ENCODE measurements around the gene ENOX1. TPM values are rescaled to one million over a fixed set of nuclear protein-coding genes. Genes with fewer than 3 reads are reported as not detected.

Gene ENOX1
- polyA plus RNA-seq, 3 donors = 0.04 TPM; not detected in 2

DNA sequence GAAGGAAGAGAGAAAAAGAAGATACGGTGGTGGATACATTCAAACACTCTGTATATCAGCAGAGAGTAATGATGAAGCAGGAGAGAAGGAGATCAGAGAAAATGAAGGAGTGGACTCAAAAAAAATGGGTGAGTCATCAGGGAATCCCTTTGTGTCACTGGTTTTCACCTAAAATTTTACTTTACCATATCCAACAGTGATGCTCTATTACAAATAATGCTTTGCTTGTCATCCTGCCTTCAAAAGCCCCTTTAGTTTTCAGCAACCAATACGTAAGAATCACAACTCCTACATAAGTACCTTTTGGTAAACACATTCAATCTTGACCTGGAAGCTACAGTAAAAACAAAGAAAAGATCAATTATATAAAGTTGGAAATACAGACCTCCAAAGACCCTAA lies 88.8 kb downstream of the ENOX1 start:
- Mint-ChIP-seq H3K9me3 (peaks cover 0 to 3% (median 0%) of the 10 kb centered on the region in 7 donors), H3K27me3 (ENCODE audit: low read depth in 3 of 3) (peaks cover 0 to 1% (median 0%) of the 10 kb centered on the region in 3 donors), H3K4me3 (no peak overlapping the region), H3K36me3 (no peaks in the 10 kb centered on the region), H3K4me1 (no peaks in the 10 kb centered on the region), H3K27ac (no peak overlapping the region)
- Histone ChIP-seq H3K27me3 (ENCODE audit: control insufficient read depth in 2 of 2, insufficient read depth in 2 of 2, low read length in 2 of 2) (no peaks in the 10 kb centered on the region), H3K4me3 (replicated peaks in 1 of 3; ENCODE audit: low read depth in 2 of 3, low read length in 3 of 3) (no peak overlapping the region), H3K27ac (ENCODE audit: low read depth in 1 of 2, low read length in 2 of 2) (no peak overlapping the region), H3K79me2 (ENCODE audit: insufficient read depth, low read length) (no peaks in the 10 kb centered on the region), H3K4me2 (replicated peaks; ENCODE audit: extremely low read depth, low read length, poor library complexity, severe bottlenecking) (no peak overlapping the region), H4K20me1 (ENCODE audit: insufficient read depth, low read length) (no peaks in the 10 kb centered on the region), H3K36me3 (replicated peaks in 1 of 2; ENCODE audit: control insufficient read depth in 1 of 2, insufficient read depth in 2 of 2, low read length in 2 of 2) (no peaks in the 10 kb centered on the region), H3K4me1 (ENCODE audit: control insufficient read depth in 1 of 2, insufficient read depth in 2 of 2, low read length in 2 of 2) (no peaks in the 10 kb centered on the region), H2AFZ (ENCODE audit: insufficient read depth, low read depth, low read length, poor library complexity, severe bottlenecking) (no peak overlapping the region), H3K9me3 (replicated peaks in 1 of 2; ENCODE audit: control insufficient read depth in 1 of 2, insufficient read depth in 1 of 2, low read length in 2 of 2) (no peaks in the 10 kb centered on the region), H3K9ac (ENCODE audit: insufficient read depth, low read length, poor library complexity, severe bottlenecking) (no peak overlapping the region)
- no CpG with 5 or more reads among the region's 2 CpGs for WGBS (ENCODE audit: insufficient coverage)
- TF ChIP-seq, protein P1, sequence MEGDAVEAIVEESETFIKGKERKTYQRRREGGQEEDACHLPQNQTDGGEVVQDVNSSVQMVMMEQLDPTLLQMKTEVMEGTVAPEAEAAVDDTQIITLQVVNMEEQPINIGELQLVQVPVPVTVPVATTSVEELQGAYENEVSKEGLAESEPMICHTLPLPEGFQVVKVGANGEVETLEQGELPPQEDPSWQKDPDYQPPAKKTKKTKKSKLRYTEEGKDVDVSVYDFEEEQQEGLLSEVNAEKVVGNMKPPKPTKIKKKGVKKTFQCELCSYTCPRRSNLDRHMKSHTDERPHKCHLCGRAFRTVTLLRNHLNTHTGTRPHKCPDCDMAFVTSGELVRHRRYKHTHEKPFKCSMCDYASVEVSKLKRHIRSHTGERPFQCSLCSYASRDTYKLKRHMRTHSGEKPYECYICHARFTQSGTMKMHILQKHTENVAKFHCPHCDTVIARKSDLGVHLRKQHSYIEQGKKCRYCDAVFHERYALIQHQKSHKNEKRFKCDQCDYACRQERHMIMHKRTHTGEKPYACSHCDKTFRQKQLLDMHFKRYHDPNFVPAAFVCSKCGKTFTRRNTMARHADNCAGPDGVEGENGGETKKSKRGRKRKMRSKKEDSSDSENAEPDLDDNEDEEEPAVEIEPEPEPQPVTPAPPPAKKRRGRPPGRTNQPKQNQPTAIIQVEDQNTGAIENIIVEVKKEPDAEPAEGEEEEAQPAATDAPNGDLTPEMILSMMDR (IDR thresholded peaks at IDR 0.05) = no peak
- no peak for DNase-seq
- intact Hi-C loops (cut with micrococcal nuclease) = no loop called here

DNA sequence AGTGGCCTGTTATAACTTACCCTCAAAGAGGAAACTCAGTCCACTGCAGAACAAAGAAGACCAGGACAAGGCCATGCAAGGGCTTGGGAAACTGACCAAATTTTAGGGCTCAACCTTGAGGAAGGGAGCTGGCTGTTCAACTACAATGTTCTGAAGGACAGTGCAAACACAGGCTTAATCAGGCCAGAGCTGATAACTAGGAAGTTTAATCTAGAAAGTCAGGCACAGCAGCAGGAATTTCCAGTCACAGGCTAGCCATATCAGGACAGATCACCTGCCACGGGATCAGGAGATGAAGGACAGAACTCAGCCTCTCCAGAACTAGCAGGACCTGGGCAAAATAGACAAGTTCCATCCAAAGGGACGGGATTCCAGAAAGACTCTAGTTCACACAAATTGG lies 89.4 kb downstream of the ENOX1 start:
- no peaks in the 10 kb centered on the region for H3K9me3 ChIP-seq (replicated peaks in 1 of 2; ENCODE audit: control insufficient read depth in 1 of 2, insufficient read depth in 1 of 2, low read length in 2 of 2)
- no peaks in the 10 kb centered on the region for H3K36me3 ChIP-seq (replicated peaks in 1 of 2; ENCODE audit: control insufficient read depth in 1 of 2, insufficient read depth in 2 of 2, low read length in 2 of 2)
- H3K27me3 ChIP-seq (ENCODE audit: control insufficient read depth in 2 of 2, insufficient read depth in 2 of 2, low read length in 2 of 2) = no peaks in the 10 kb centered on the region
- WGBS (ENCODE audit: insufficient coverage) = 100% methylated on average over 1 of the region's 2 CpGs
- no peaks in the 10 kb centered on the region for H3K79me2 ChIP-seq (ENCODE audit: insufficient read depth, low read length)
- H3K4me3 Mint-ChIP-seq = no peak overlapping the region
- H3K4me3 ChIP-seq (replicated peaks in 1 of 3; ENCODE audit: low read depth in 2 of 3, low read length in 3 of 3) = no peak overlapping the region
- peaks cover 0 to 1% (median 0%) of the 10 kb centered on the region in 3 donors for H3K27me3 Mint-ChIP-seq (ENCODE audit: low read depth in 3 of 3)
- TF ChIP-seq, protein P1 (IDR thresholded peaks at IDR 0.05) = no peak
- H3K36me3 Mint-ChIP-seq = no peaks in the 10 kb centered on the region
- no peak for DNase-seq
- H3K27ac Mint-ChIP-seq = peak overlapping the region in 1 of 7 donors; percentile 5
- no peaks in the 10 kb centered on the region for H4K20me1 ChIP-seq (ENCODE audit: insufficient read depth, low read length)
- H3K27ac ChIP-seq (ENCODE audit: low read depth in 1 of 2, low read length in 2 of 2) = no peak overlapping the region
- H3K9me3 Mint-ChIP-seq = peaks cover 0 to 3% (median 0%) of the 10 kb centered on the region in 7 donors
- no peaks in the 10 kb centered on the region for H3K4me1 ChIP-seq (ENCODE audit: control insufficient read depth in 1 of 2, insufficient read depth in 2 of 2, low read length in 2 of 2)
- no peak overlapping the region for H3K4me2 ChIP-seq (replicated peaks; ENCODE audit: extremely low read depth, low read length, poor library complexity, severe bottlenecking)
- H3K9ac ChIP-seq (ENCODE audit: insufficient read depth, low read length, poor library complexity, severe bottlenecking) = no peak overlapping the region
- H2AFZ ChIP-seq (ENCODE audit: insufficient read depth, low read depth, low read length, poor library complexity, severe bottlenecking) = no peak overlapping the region
- intact Hi-C loops (cut with micrococcal nuclease) = no loop called here
- no peaks in the 10 kb centered on the region for H3K4me1 Mint-ChIP-seq
